ENCODE data around the gene DTL. TPM values are rescaled to one million over a fixed set of nuclear protein-coding genes. Genes with fewer than 3 reads are reported as not detected.

Gene DTL
- total RNA-seq, 2 experiments from 2014 or later, result 49.7 to 54.7 TPM

Small RNA genes within 50 kb of the gene (microRNA-seq; reads per million reads assigned to microRNA genes)
- gene MIR3122, result not detected

Other genes starting within 250 kb of the DTL start
- gene LPGAT1, start 205.0 kb upstream of the DTL start, total RNA-seq, result 10 to 100 TPM; 45.5 to 47.4 TPM
- gene INTS7, start 191 bp upstream of the DTL start, total RNA-seq, result 10 to 100 TPM; 22.6 to 23.0 TPM
- 10 to 100 TPM; 58.8 to 60.0 TPM for gene PPP2R5A, start 249.7 kb downstream of the DTL start, total RNA-seq